ENCODE measurements around the gene TUBG1. TPM values are rescaled to one million over a fixed set of nuclear protein-coding genes. Genes with fewer than 3 reads are reported as not detected.

The TUBG1 gene
- total and polyA plus RNA-seq, 9 of the 15 experiments (the other 6 are each of a cell fraction or from before 2014, with no cell fraction given) = 33.1 to 147 (median 66.0) TPM

- no peak for TF ChIP-seq USF2 (CRISPR knock-in tag; IDR thresholded peaks at IDR 0.05)
- no peak for TF ChIP-seq CBX2 (IDR thresholded peaks at IDR 0.05; ENCODE audit: insufficient read depth, low read length, poor library complexity, severe bottlenecking)
- TF ChIP-seq ZC3H11A (IDR thresholded peaks at IDR 0.05; ENCODE audit: low read depth, low read length) = no peak
- TF ChIP-seq HDAC1 (IDR thresholded peaks at IDR 0.05) = peak in 1 of 2 experiments; percentile 59; a peak in 1 of 4 replicates
- TF ChIP-seq TCF15 (CRISPR knock-in tag; IDR thresholded peaks at IDR 0.05) = no peak
- no peak for TF ChIP-seq ZNF174 (CRISPR knock-in tag; IDR thresholded peaks at IDR 0.05)
- no peak for TF ChIP-seq CBX1 (IDR thresholded peaks at IDR 0.05; ENCODE audit: low read depth)
- peak; percentile 94 for TF ChIP-seq ZNF764 (CRISPR knock-in tag; IDR thresholded peaks at IDR 0.05; ENCODE audit: low read depth)
- TF ChIP-seq SMARCA4 (IDR thresholded peaks at IDR 0.05) = peak; percentile 96
- peak; percentile 71; the same call in 1 of the 2 replicates for TF ChIP-seq CTBP1 (IDR thresholded peaks at IDR 0.05; ENCODE audit: borderline replicate concordance)
- peak; percentile 65 for TF ChIP-seq BRD9 (IDR thresholded peaks at IDR 0.05; ENCODE audit: low read depth, partially characterized antibody)
- TF ChIP-seq ARID4B (CRISPR knock-in tag; IDR thresholded peaks at IDR 0.05) = no peak
- 0 out of 2 replicates have a peak, but pooled peaks have one; percentile 37 for TF ChIP-seq KDM2B (CRISPR knock-in tag; IDR thresholded peaks at IDR 0.05)
- no peak for TF ChIP-seq CREBBP (IDR thresholded peaks at IDR 0.05; ENCODE audit: low read depth, low read length)
- no peak for TF ChIP-seq RBFOX2 (IDR thresholded peaks at IDR 0.05; ENCODE audit: low read depth, low read length)
- TF ChIP-seq NCOA1 (IDR thresholded peaks at IDR 0.05; ENCODE audit: low read depth) = peak; percentile 64; the same call in 1 of the 2 replicates
- no peak for TF ChIP-seq ZNF511 (CRISPR knock-in tag; IDR thresholded peaks at IDR 0.05)
- TF ChIP-seq NFYB (IDR thresholded peaks at IDR 0.05; ENCODE audit: extremely low read depth, insufficient read length) = no peak
- TF ChIP-seq HNRNPK (IDR thresholded peaks at IDR 0.05; ENCODE audit: low read depth, low read length, poor library complexity, severe bottlenecking) = no peak
Measured at GRCh38 chr17:42623732-42624596, 14.5 kb downstream of the TUBG1 start (continued).
